ENCODE measurements around the gene NOBOX. TPM values are rescaled to one million over a fixed set of nuclear protein-coding genes. Genes with fewer than 3 reads are reported as not detected.

NOBOX gene
- total RNA-seq, 5 donors from 2014 or later (not counting 1 experiment from before 2014, with no cell fraction given), result not detected

- no peak overlapping the region for H3K4me3 Mint-ChIP-seq
- H3K4me1 Mint-ChIP-seq, result no peaks in the 10 kb centered on the region
- CTCF ChIA-PET, result no interaction called here
Observed at GRCh38 chr7:144399946-144400345, 3.5 kb downstream of the NOBOX start.

DNA sequence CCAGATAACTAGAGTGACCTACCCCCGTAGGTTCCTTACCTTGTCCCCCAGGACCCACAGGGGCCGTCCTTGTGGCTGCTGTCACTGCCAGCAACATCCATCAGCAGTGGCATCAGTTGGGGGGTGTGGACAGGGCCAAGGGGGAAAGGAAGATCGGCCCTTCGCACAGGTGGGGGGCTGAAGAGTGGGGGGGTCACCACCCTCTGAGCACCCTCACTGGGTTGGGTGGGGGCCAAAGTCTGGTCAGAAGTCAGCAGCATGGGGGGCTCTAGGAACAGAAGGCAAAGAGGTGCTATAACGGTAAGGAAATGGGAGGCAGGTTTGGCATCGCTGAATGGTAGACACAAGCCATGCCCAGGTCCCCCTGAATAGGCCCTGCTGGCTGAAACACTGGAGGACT lies 4.6 kb downstream of the NOBOX start:
- ATAC-seq (replicated peaks in 1 of 4) (no peak), DNase-seq (no peak)
- H3K27ac Mint-ChIP-seq, result no peak overlapping the region
- CTCF ChIA-PET, result no interaction called here
- H3K4me1 ChIP-seq (ENCODE audit: control insufficient read depth in 1 of 2, extremely low read depth in 1 of 2, insufficient read depth in 2 of 2, low read length in 2 of 2), result no peaks in the 10 kb centered on the region
- H3K4me3 Mint-ChIP-seq, result no peak overlapping the region
- POLR2A ChIA-PET, result no interaction called here
- H3K4me1 Mint-ChIP-seq, result no peaks in the 10 kb centered on the region
- no peak overlapping the region for H3K27ac ChIP-seq (ENCODE audit: low read length)
- no peaks in the 10 kb centered on the region for H3K36me3 ChIP-seq (ENCODE audit: control insufficient read depth in 2 of 2, extremely low read depth in 1 of 2, insufficient read depth in 1 of 2, low read length in 1 of 2)
- H3K9me3 Mint-ChIP-seq, result no peaks in the 10 kb centered on the region
- peaks cover 0 to 28% of the 10 kb centered on the region in 2 experiments for H3K27me3 ChIP-seq (replicated peaks in 1 of 2; ENCODE audit: control insufficient read depth in 2 of 2, extremely low read depth in 1 of 2, insufficient read depth in 2 of 2, low read length in 1 of 2)
- WGBS (ENCODE audit: insufficient coverage), result 98% methylated on average over 4 of the region's 6 CpGs
- H3K4me3 ChIP-seq (ENCODE audit: control insufficient read depth in 1 of 2, extremely low read depth in 1 of 2, low read length in 1 of 2), result no peak overlapping the region
- no peaks in the 10 kb centered on the region for H3K36me3 Mint-ChIP-seq
- no peaks in the 10 kb centered on the region for H3K9me3 ChIP-seq
- H3K27me3 Mint-ChIP-seq, result peaks cover 6 to 8% of the 10 kb centered on the region in 2 donors

More at GRCh38 chr7:144399946-144400345, 3.5 kb downstream of the NOBOX start:
- peaks cover 0 to 6% of the 10 kb centered on the region in 2 experiments for H3K4me1 ChIP-seq (ENCODE audit: control insufficient read depth in 1 of 2, extremely low read depth in 1 of 2, insufficient read depth in 2 of 2, low read length in 2 of 2)
- H3K36me3 ChIP-seq (ENCODE audit: control insufficient read depth in 2 of 2, extremely low read depth in 1 of 2, insufficient read depth in 1 of 2, low read length in 1 of 2), result no peaks in the 10 kb centered on the region
- H3K4me3 ChIP-seq (ENCODE audit: control insufficient read depth in 1 of 2, extremely low read depth in 1 of 2, low read length in 1 of 2), result no peak overlapping the region
- no peak overlapping the region for H3K27ac ChIP-seq (ENCODE audit: low read length)
- Mint-ChIP-seq H3K27me3 (peaks cover 6 to 8% of the 10 kb centered on the region in 2 donors), H3K9me3 (no peaks in the 10 kb centered on the region), H3K27ac (no peak overlapping the region), H3K36me3 (no peaks in the 10 kb centered on the region)
- WGBS (ENCODE audit: insufficient coverage), result 93% methylated on average over 6 of the region's 11 CpGs
- POLR2A ChIA-PET, result no interaction called here
- ATAC-seq (replicated peaks in 1 of 4) (no peak), DNase-seq (no peak)
- H3K27me3 ChIP-seq (replicated peaks in 1 of 2; ENCODE audit: control insufficient read depth in 2 of 2, extremely low read depth in 1 of 2, insufficient read depth in 2 of 2, low read length in 1 of 2), result peaks cover 0 to 28% of the 10 kb centered on the region in 2 experiments
- no peaks in the 10 kb centered on the region for H3K9me3 ChIP-seq

DNA sequence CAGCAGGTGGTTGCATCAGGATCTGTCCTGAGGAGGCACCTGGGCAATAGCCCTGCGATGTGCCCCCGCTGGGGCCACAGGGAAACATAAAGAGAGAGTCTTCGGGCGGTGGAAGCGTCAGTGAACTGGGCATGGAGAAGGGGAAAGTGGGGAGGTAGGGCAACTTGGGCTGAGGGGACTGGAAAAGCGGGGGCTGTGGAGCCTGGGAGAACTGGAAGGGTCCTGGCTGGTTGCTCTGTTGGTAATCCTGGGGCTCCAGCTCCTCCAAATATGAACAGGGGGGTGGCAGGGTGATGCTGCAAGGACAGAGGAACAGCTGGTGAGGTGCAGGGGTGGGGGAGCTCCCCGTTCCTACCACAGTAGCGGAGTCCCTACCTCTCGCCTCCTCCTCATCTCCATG lies 5.2 kb downstream of the NOBOX start:
- no peaks in the 10 kb centered on the region for H3K4me1 Mint-ChIP-seq
- POLR2A ChIA-PET, result no interaction called here
- no peaks in the 10 kb centered on the region for H3K36me3 Mint-ChIP-seq
- no peak for DNase-seq
- H3K4me3 Mint-ChIP-seq, result no peak overlapping the region
- Histone ChIP-seq H3K4me3 (ENCODE audit: control insufficient read depth in 1 of 2, extremely low read depth in 1 of 2, low read length in 1 of 2) (no peak overlapping the region), H3K27me3 (replicated peaks in 1 of 2; ENCODE audit: control insufficient read depth in 2 of 2, extremely low read depth in 1 of 2, insufficient read depth in 2 of 2, low read length in 1 of 2) (peaks cover 0 to 28% of the 10 kb centered on the region in 2 experiments), H3K27ac (ENCODE audit: low read length) (no peak overlapping the region), H3K4me1 (ENCODE audit: control insufficient read depth in 1 of 2, extremely low read depth in 1 of 2, insufficient read depth in 2 of 2, low read length in 2 of 2) (no peaks in the 10 kb centered on the region), H3K36me3 (ENCODE audit: control insufficient read depth in 2 of 2, extremely low read depth in 1 of 2, insufficient read depth in 1 of 2, low read length in 1 of 2) (no peaks in the 10 kb centered on the region), H3K9me3 (no peaks in the 10 kb centered on the region)
- 87% methylated on average over 8 of the region's 9 CpGs for WGBS (ENCODE audit: insufficient coverage)
- H3K27ac Mint-ChIP-seq, result no peak overlapping the region
- H3K27me3 Mint-ChIP-seq, result peaks cover 6 to 8% of the 10 kb centered on the region in 2 donors
- H3K9me3 Mint-ChIP-seq, result no peaks in the 10 kb centered on the region
- no peak for ATAC-seq (replicated peaks in 1 of 4)
- CTCF ChIA-PET, result no interaction called here

DNA sequence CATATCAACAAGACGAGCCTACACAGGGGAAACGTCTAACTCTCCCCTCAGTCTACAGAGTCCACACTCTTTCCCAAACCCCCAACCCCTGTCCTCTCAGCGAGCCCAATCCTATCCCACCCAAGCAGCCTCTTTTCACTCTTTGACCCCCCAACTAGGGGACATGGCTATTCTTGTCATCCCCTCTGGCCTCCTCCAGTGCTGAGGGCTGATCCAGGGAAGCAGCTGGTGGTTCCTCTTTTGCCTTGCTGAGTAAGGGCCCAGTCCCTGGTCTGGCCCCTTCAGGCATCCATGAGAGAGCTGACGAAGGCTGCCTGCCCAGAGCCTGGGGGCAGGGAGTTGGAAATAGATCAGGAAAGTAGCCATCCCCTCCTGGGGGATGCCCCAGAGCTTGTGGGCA lies 6.4 kb downstream of the NOBOX start:
- no peaks in the 10 kb centered on the region for H3K36me3 Mint-ChIP-seq
- 60% methylated on average over 4 of the region's 4 CpGs for WGBS (ENCODE audit: insufficient coverage)
- Histone ChIP-seq H3K27ac (ENCODE audit: low read length) (no peak overlapping the region), H3K27me3 (replicated peaks in 1 of 2; ENCODE audit: control insufficient read depth in 2 of 2, extremely low read depth in 1 of 2, insufficient read depth in 2 of 2, low read length in 1 of 2) (peaks cover 0 to 28% of the 10 kb centered on the region in 2 experiments), H3K4me3 (ENCODE audit: control insufficient read depth in 1 of 2, extremely low read depth in 1 of 2, low read length in 1 of 2) (no peak overlapping the region), H3K4me1 (ENCODE audit: control insufficient read depth in 1 of 2, extremely low read depth in 1 of 2, insufficient read depth in 2 of 2, low read length in 2 of 2) (peaks cover 0 to under 1% of the 10 kb centered on the region in 2 experiments), H3K36me3 (ENCODE audit: control insufficient read depth in 2 of 2, extremely low read depth in 1 of 2, insufficient read depth in 1 of 2, low read length in 1 of 2) (no peaks in the 10 kb centered on the region), H3K9me3 (no peaks in the 10 kb centered on the region)
- H3K27me3 Mint-ChIP-seq, result peaks cover 3 to 6% of the 10 kb centered on the region in 2 donors
- DNase-seq (no peak), ATAC-seq (replicated peaks in 1 of 4) (no peak)
- peaks cover 0 to under 1% (median 0%) of the 10 kb centered on the region in 3 donors for H3K4me1 Mint-ChIP-seq
- H3K4me3 Mint-ChIP-seq, result no peak overlapping the region
- no peaks in the 10 kb centered on the region for H3K9me3 Mint-ChIP-seq
- no peak overlapping the region for H3K27ac Mint-ChIP-seq
- CTCF ChIA-PET, result interaction anchor here in 1 of 2 donors (0.5 kb wide), 1 partner anchor 265 kb away, joined by 3 read pairs; no protein-coding TSS in a partner anchor
- POLR2A ChIA-PET, result no interaction called here

GRCh38 chr7:144391823-144392255 lies 11.7 kb downstream of the NOBOX start:
- ChIA-PET CTCF (interaction anchor here (0.5 to 1.6 kb wide), 10 partner anchors 10 to 1692 kb away, joined by 3 to 13 read pairs (median 4); no protein-coding TSS in a partner anchor), POLR2A (no interaction called here)
- no peaks in the 10 kb centered on the region for H3K36me3 Mint-ChIP-seq
- Histone ChIP-seq H3K4me1 (ENCODE audit: control insufficient read depth in 1 of 2, extremely low read depth in 1 of 2, insufficient read depth in 2 of 2, low read length in 2 of 2) (peaks cover 3 to 5% of the 10 kb centered on the region in 2 experiments), H3K9me3 (no peaks in the 10 kb centered on the region), H3K4me3 (ENCODE audit: control insufficient read depth in 1 of 2, extremely low read depth in 1 of 2, low read length in 1 of 2) (no peak overlapping the region), H3K27ac (ENCODE audit: low read length) (no peak overlapping the region), H3K36me3 (ENCODE audit: control insufficient read depth in 2 of 2, extremely low read depth in 1 of 2, insufficient read depth in 1 of 2, low read length in 1 of 2) (no peaks in the 10 kb centered on the region), H3K27me3 (replicated peaks in 1 of 2; ENCODE audit: control insufficient read depth in 2 of 2, extremely low read depth in 1 of 2, insufficient read depth in 2 of 2, low read length in 1 of 2) (no peaks in the 10 kb centered on the region)
- H3K4me3 Mint-ChIP-seq, result peak overlapping the region; percentile 28 to 50 (median 42)
- H3K27me3 Mint-ChIP-seq, result no peaks in the 10 kb centered on the region
- no peaks in the 10 kb centered on the region for H3K9me3 Mint-ChIP-seq
- DNase-seq, result peak in 15 of 35 experiments; percentile 3 to 73 (median 15)
- peak overlapping the region in 1 of 2 donors; percentile 29 for H3K27ac Mint-ChIP-seq
- WGBS (ENCODE audit: insufficient coverage), result 23% methylated on average over 7 of the region's 8 CpGs
- peaks cover 4 to 6% (median 4%) of the 10 kb centered on the region in 3 donors for H3K4me1 Mint-ChIP-seq
- peak; percentile 63 to 78 (median 71) for ATAC-seq (replicated peaks in 1 of 4)

DNA sequence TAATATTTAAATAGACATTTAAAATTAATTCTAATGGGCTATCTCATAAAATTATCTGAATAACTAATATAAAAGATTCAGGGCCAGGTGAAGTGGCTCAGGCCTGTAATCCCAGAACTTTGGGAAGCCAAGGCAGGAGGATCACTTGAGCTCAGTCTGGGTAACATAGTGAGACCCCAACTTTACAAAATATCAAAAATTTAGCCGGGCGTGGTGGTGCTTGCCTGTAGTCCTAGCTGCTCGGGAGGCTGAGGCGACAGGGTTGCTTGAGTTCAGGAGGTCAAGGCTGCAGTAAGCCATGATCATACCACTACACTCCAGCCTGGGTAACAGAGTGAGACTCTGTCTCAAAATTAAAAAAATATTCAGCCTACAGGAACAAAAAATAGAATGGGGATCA lies 12.5 kb downstream of the NOBOX start:
- ChIA-PET POLR2A (no interaction called here), CTCF (interaction anchor here (0.5 to 1.6 kb wide), 7 partner anchors 10 to 263 kb away, joined by 3 to 13 read pairs (median 4); no protein-coding TSS in a partner anchor)
- no peak overlapping the region for H3K4me3 ChIP-seq (ENCODE audit: control insufficient read depth in 1 of 2, extremely low read depth in 1 of 2, low read length in 1 of 2)
- Mint-ChIP-seq H3K4me1 (peaks cover 4 to 6% (median 4%) of the 10 kb centered on the region in 3 donors), H3K27me3 (no peaks in the 10 kb centered on the region), H3K4me3 (no peak overlapping the region), H3K36me3 (no peaks in the 10 kb centered on the region), H3K27ac (no peak overlapping the region), H3K9me3 (no peaks in the 10 kb centered on the region)
- no peak for ATAC-seq (replicated peaks in 1 of 4)
- whole genome bisulfite sequencing (ENCODE audit: insufficient coverage), result 94% methylated on average over 3 of the region's 4 CpGs
- peaks cover 3 to 5% of the 10 kb centered on the region in 2 experiments for H3K4me1 ChIP-seq (ENCODE audit: control insufficient read depth in 1 of 2, extremely low read depth in 1 of 2, insufficient read depth in 2 of 2, low read length in 2 of 2)
- no peaks in the 10 kb centered on the region for H3K36me3 ChIP-seq (ENCODE audit: control insufficient read depth in 2 of 2, extremely low read depth in 1 of 2, insufficient read depth in 1 of 2, low read length in 1 of 2)
- H3K27me3 ChIP-seq (replicated peaks in 1 of 2; ENCODE audit: control insufficient read depth in 2 of 2, extremely low read depth in 1 of 2, insufficient read depth in 2 of 2, low read length in 1 of 2), result no peaks in the 10 kb centered on the region
- H3K9me3 ChIP-seq, result no peaks in the 10 kb centered on the region
- DNase-seq, result no peak
- H3K27ac ChIP-seq (ENCODE audit: low read length), result no peak overlapping the region

Data from T-cell (primary cell).